ENCODE measurements around the gene MCM3AP. TPM values are rescaled to one million over a fixed set of nuclear protein-coding genes. Genes with fewer than 3 reads are reported as not detected.

MCM3AP gene
- total RNA-seq, 2 donors from 2014 or later, result 84.3 to 101 TPM

DNA sequence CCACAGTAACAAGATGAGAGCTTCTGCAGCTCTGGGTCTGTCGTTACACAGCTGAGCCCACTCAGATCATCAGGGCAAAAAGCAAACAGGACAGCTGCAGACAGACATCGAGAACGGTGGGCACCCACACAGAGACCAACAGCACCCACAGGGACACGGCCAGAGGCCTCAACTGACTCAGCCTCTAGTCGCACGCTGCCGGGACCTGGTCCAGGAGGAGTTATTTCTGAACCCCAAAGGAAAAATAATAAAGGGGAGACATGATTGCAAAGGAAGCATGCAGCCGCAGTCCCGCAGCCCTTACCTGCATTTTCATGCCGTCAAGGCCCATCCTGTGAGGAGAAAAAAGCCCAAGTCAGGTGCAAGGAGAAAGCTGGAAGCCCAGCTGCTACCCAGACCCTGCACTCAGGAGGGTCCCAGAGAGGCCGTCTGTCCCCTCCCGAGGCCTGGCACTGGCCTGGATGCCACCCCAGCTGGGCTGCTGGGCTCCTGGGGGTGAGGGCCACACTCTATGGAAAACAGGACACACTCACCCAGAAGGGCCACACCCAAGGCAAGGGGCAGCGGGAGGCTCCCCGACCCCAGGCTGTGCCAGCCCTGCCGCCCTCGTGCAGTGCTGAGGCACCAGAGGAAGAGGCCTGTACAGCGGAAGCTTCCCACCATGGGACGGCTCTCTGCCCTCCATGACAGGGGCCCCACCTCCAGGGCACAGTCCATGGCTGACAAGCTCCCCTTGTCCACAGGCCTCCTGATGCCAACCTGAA is 72.5 kb downstream of the MCM3AP start:
- Histone ChIP-seq H3K4me3 (no peak overlapping the region), H3K27me3 (replicated peaks; ENCODE audit: insufficient read depth) (no peaks in the 10 kb centered on the region), H3K27ac (no peak overlapping the region), H3K9me3 (no peaks in the 10 kb centered on the region), H3K36me3 (peaks cover 60% of the 10 kb centered on the region), H3K4me1 (ENCODE audit: control insufficient read depth in 1 of 2, low read depth in 2 of 2) (no peaks in the 10 kb centered on the region)
- DNase-seq (ENCODE audit: low spot score) (no peak), ATAC-seq (ENCODE audit: insufficient number of reproducible peaks, low FRiP score, low read depth) (no peak)
- TF ChIP-seq, protein P1, sequence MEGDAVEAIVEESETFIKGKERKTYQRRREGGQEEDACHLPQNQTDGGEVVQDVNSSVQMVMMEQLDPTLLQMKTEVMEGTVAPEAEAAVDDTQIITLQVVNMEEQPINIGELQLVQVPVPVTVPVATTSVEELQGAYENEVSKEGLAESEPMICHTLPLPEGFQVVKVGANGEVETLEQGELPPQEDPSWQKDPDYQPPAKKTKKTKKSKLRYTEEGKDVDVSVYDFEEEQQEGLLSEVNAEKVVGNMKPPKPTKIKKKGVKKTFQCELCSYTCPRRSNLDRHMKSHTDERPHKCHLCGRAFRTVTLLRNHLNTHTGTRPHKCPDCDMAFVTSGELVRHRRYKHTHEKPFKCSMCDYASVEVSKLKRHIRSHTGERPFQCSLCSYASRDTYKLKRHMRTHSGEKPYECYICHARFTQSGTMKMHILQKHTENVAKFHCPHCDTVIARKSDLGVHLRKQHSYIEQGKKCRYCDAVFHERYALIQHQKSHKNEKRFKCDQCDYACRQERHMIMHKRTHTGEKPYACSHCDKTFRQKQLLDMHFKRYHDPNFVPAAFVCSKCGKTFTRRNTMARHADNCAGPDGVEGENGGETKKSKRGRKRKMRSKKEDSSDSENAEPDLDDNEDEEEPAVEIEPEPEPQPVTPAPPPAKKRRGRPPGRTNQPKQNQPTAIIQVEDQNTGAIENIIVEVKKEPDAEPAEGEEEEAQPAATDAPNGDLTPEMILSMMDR (IDR thresholded peaks at IDR 0.05), result no peak

DNA sequence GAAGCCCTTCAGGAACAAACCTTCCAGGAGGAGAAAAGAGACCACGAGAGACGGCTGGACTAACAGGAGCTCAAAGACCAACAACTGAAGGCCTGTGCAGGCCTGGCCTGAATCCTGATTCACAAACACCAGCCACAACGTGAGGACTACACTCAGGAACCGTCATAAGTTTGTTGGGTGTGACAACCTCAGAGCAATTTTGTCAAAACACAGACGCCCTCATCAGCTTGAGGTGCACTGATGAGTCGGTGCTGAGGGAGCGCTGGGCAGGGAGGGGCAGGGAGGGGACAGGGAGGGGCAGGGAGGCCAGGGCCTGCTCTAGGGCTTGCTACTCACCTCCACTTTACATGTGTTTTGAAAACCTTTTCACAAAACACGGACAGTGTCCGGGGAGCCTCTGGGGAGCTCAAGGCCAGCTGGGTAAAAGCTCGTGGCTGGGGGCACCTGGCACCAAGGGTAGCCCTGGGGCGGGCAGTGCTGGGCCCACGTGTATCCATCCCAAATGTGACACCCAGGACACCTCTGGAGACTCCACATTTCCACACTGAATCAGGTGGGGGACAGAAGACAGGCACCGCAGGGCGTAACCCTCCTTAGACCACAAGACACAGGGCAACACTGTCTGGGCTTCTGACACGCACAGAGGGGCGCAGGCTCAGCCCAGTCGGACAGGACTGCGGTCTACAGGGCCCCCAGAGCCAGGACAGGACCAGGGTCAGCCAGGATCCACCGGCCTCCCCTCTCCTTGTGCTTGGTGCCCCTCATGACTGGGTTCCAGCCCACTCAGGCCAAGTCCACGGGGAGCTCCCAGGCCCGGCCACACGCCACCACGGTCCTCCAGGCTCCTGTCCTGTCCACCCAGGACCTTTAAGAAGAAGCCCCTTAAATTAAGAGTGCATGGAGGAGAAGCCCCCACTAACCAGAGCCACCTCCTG is 73.4 kb downstream of the MCM3AP start:
- no peak overlapping the region for H3K4me3 ChIP-seq
- H3K4me1 ChIP-seq (ENCODE audit: control insufficient read depth in 1 of 2, low read depth in 2 of 2), result no peaks in the 10 kb centered on the region
- DNase-seq (ENCODE audit: low spot score), result no peak
- no peak overlapping the region for H3K27ac ChIP-seq
- H3K36me3 ChIP-seq, result peaks cover 68% of the 10 kb centered on the region
- no peaks in the 10 kb centered on the region for H3K27me3 ChIP-seq (replicated peaks; ENCODE audit: insufficient read depth)
- no peak for ATAC-seq (ENCODE audit: insufficient number of reproducible peaks, low FRiP score, low read depth)
- no peaks in the 10 kb centered on the region for H3K9me3 ChIP-seq
- TF ChIP-seq, protein P1 (IDR thresholded peaks at IDR 0.05), result no peak

DNA sequence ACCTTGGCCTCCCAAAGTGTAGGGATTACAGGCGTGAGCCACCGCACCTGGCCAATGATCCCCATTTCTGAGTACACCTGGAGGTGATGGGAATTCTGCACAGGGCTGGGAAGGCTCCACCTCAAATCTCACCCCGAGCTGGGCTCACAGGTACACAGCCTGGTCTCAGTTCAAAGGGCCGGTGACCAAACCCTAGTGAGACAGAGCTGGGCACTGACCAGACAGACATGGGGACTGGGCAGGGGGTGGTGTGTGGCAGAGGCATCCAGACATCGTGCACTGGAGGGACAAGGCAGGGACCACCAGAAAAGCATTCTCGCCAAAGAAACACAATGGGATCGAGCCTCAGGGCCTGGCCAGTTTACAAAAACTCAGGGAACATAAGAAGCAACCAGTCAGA is 74.0 kb downstream of the MCM3AP start:
- DNase-seq (ENCODE audit: low spot score) (no peak), ATAC-seq (ENCODE audit: insufficient number of reproducible peaks, low FRiP score, low read depth) (no peak)
- H3K27ac ChIP-seq, result no peak overlapping the region
- TF ChIP-seq, protein P1 (IDR thresholded peaks at IDR 0.05), result no peak
- peaks cover 69% of the 10 kb centered on the region for H3K36me3 ChIP-seq
- no peaks in the 10 kb centered on the region for H3K27me3 ChIP-seq (replicated peaks; ENCODE audit: insufficient read depth)
- no peaks in the 10 kb centered on the region for H3K4me1 ChIP-seq (ENCODE audit: control insufficient read depth in 1 of 2, low read depth in 2 of 2)
- H3K9me3 ChIP-seq, result no peaks in the 10 kb centered on the region
- no peak overlapping the region for H3K4me3 ChIP-seq

DNA sequence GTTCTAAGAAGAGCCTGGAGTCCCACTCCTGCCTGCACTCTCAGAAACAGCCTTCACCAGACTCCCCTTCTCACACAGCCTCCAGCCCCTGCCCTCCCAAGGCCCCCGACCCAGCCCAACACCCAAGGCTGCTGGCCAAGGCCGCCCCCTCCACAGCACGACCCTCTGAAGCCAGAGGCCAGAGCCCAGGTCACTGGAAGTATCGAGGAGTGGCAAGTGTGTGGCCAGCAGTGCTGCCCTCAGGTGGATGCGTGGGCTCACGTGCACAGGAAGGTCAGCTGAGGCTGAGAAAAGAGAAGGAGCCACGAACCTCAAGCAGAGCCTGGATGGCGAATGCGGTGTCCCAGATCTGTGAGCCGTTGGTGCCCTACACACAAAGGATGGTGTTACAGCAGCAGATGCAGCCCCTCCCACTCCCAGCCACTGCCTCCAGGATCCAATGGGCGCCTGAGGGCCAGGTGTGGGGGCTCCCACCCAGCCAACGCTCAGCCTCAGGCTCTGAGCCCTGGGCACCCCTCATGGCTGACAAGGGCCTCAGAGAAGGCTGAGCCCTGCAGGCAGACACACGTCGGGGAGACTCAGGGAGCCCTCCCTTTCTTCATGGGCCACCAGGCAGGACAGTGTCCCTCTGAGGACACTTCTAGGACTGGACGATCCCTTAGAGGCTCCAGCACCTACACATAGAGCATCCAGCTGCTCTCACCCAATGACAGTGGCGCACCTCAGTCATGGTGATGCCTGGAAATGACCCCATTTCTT is 74.9 kb downstream of the MCM3AP start:
- Histone ChIP-seq H3K4me1 (ENCODE audit: control insufficient read depth in 1 of 2, low read depth in 2 of 2) (no peaks in the 10 kb centered on the region), H3K27ac (no peak overlapping the region), H3K4me3 (no peak overlapping the region), H3K27me3 (replicated peaks; ENCODE audit: insufficient read depth) (no peaks in the 10 kb centered on the region), H3K36me3 (peaks cover 72% of the 10 kb centered on the region), H3K9me3 (no peaks in the 10 kb centered on the region)
- TF ChIP-seq, protein P1 (IDR thresholded peaks at IDR 0.05), result no peak
- DNase-seq (ENCODE audit: low spot score), result no peak
- no peak for ATAC-seq (ENCODE audit: insufficient number of reproducible peaks, low FRiP score, low read depth)
